H9 (cell line): ENCODE data around the gene TRMT61A. TPM values are rescaled to one million over a fixed set of nuclear protein-coding genes. Genes with fewer than 3 reads are reported as not detected.
A peak's percentile ranks its signal among the peaks of the same experiment; 100 is the strongest.

Experiments used
- DNase-seq: peaks from one replicate; pipeline ENCODE4 v3.0.0-alpha.2; 2017
- H2AFZ ChIP-seq: one replicate; pipeline ENCODE4 v1.6.1; 2013; ENCODE audit warnings: mild to moderate bottlenecking, low read length, control low read depth, moderate library complexity
- H2AK5ac ChIP-seq: 2 replicates; pipeline ENCODE4 v1.6.1; 2013; ENCODE audit warnings: low read length, control low read depth, mixed read lengths; ENCODE audit not compliant: insufficient read length
- H2BK120ac ChIP-seq: one replicate; pipeline ENCODE4 v1.6.1; 2013; ENCODE audit warnings: low read depth, mild to moderate bottlenecking, low read length, control low read depth, inconsistent platforms; ENCODE audit not compliant: poor library complexity, severe bottlenecking
- H2BK12ac ChIP-seq: 2 replicates; pipeline ENCODE4 v1.6.1; 2013; ENCODE audit warnings: low read length, control low read depth, mixed read lengths, low read depth; ENCODE audit not compliant: insufficient read length
- H2BK15ac ChIP-seq: 2 replicates; pipeline ENCODE4 v1.6.1; 2013; ENCODE audit warnings: low read depth, low read length, control low read depth
- H2BK20ac ChIP-seq: one replicate; pipeline ENCODE4 v1.6.1; 2013; ENCODE audit warnings: low read depth, mild to moderate bottlenecking, low read length, control low read depth, inconsistent platforms; ENCODE audit not compliant: poor library complexity, severe bottlenecking
- H2BK5ac ChIP-seq: 2 replicates; pipeline ENCODE4 v1.6.1; 2013; ENCODE audit warnings: low read length, control low read depth, mixed read lengths; ENCODE audit not compliant: insufficient read length
- H3K14ac ChIP-seq: 2 replicates; pipeline ENCODE4 v1.6.1; 2013; ENCODE audit warnings: low read length, control low read depth; ENCODE audit not compliant: insufficient read depth
- H3K18ac ChIP-seq: 2 replicates; pipeline ENCODE4 v1.6.1; 2013; ENCODE audit warnings: low read depth, mild to moderate bottlenecking, mixed read lengths, low read length, control low read depth; ENCODE audit not compliant: insufficient read length
- H3K23ac ChIP-seq: 2 replicates; pipeline ENCODE4 v1.6.1; 2013; ENCODE audit warnings: low read length, control low read depth, mixed read lengths, low read depth; ENCODE audit not compliant: insufficient read length
- H3K23me2 ChIP-seq: 2 replicates; pipeline ENCODE4 v1.6.1; 2013; ENCODE audit warnings: low read depth, mild to moderate bottlenecking, mixed read lengths, low read length, control low read depth; ENCODE audit not compliant: insufficient read length, poor library complexity, severe bottlenecking
- H3K27ac ChIP-seq: 2 replicates; pipeline ENCODE4 v1.5.1; 2013; ENCODE audit warnings: low read length, control low read depth, mixed read lengths, low read depth; ENCODE audit not compliant: insufficient read length
- H3K27me3 ChIP-seq: 2 replicates; pipeline ENCODE4 v1.6.1; 2013; ENCODE audit warnings: low read length, control low read depth, inconsistent platforms; ENCODE audit not compliant: insufficient read depth
- H3K4ac ChIP-seq: 2 replicates; pipeline ENCODE4 v1.6.1; 2013; ENCODE audit warnings: low read depth, mild to moderate bottlenecking, control low read depth, inconsistent platforms, low read length, moderate library complexity
- H3K4me1 ChIP-seq: 2 replicates; pipeline ENCODE4 v1.6.1; 2013; ENCODE audit warnings: low read length, control low read depth, inconsistent platforms; ENCODE audit not compliant: insufficient read depth
- H3K4me2 ChIP-seq: 2 replicates; pipeline ENCODE4 v1.6.1; 2013; ENCODE audit warnings: low read length, control low read depth, mixed read lengths; ENCODE audit not compliant: insufficient read length, insufficient read depth
- H3K56ac ChIP-seq: 2 replicates; pipeline ENCODE4 v1.6.1; 2013; ENCODE audit warnings: low read depth, mild to moderate bottlenecking, mixed read lengths, low read length, control low read depth; ENCODE audit not compliant: insufficient read length
- H3K79me1 ChIP-seq: 2 replicates; pipeline ENCODE4 v1.6.1; 2013; ENCODE audit warnings: low read depth, mild to moderate bottlenecking, moderate library complexity, low read length, control low read depth, inconsistent platforms; ENCODE audit not compliant: insufficient read depth, poor library complexity, severe bottlenecking
- H3K79me2 ChIP-seq: 2 replicates; pipeline ENCODE4 v1.6.1; 2013; ENCODE audit warnings: low read length, control low read depth, inconsistent platforms; ENCODE audit not compliant: insufficient read depth
- H3K9ac ChIP-seq: 2 replicates; pipeline ENCODE4 v1.6.1; 2013; ENCODE audit warnings: low read length, control low read depth, mixed read lengths; ENCODE audit not compliant: insufficient read length; ENCODE audit errors: extremely low read depth
- H3K9me3 ChIP-seq: one replicate; pipeline ENCODE4 v1.6.1; 2013; ENCODE audit warnings: low read depth, low read length, inconsistent platforms; ENCODE audit not compliant: control insufficient read depth
- H3T11ph ChIP-seq: one replicate; pipeline ENCODE4 v1.6.1; 2013; ENCODE audit warnings: mild to moderate bottlenecking, low read length, control low read depth, inconsistent platforms
- H4K20me1 ChIP-seq: one replicate; pipeline ENCODE4 v1.6.1; 2013; ENCODE audit not compliant: control insufficient read depth, insufficient read length, insufficient read depth
- H4K5ac ChIP-seq: 2 replicates; pipeline ENCODE4 v1.6.1; 2013; ENCODE audit warnings: low read depth, mild to moderate bottlenecking, mixed read lengths, low read length, control low read depth; ENCODE audit not compliant: insufficient read length
- H4K8ac ChIP-seq: replicated peaks from 2 replicates; pipeline ENCODE4 v1.6.1; 2013; ENCODE audit warnings: low read length, control low read depth, mixed read lengths, low read depth; ENCODE audit not compliant: insufficient read length
- H4K91ac ChIP-seq: 2 replicates; pipeline ENCODE4 v1.6.1; 2013; ENCODE audit warnings: low read depth, mild to moderate bottlenecking, moderate library complexity, mixed read lengths, low read length, control low read depth; ENCODE audit not compliant: insufficient read length
- H3K27ac Mint-ChIP-seq, 3 experiments: 2 replicates in 2 of 3; 3 replicates in 1 of 3; pipeline ENCODE4 v1.8.0; 2020 to 2021; ENCODE audit warnings: mixed read lengths in 3 of 3, mild to moderate bottlenecking in 1 of 3, moderate library complexity in 1 of 3
- H3K27me3 Mint-ChIP-seq: 2 replicates; pipeline ENCODE4 v1.8.0; 2021; ENCODE audit warnings: low read depth, mild to moderate bottlenecking, moderate library complexity, mixed read lengths
- H3K36me3 Mint-ChIP-seq, 3 experiments: 2 replicates in 2 of 3; 3 replicates in 1 of 3; pipeline ENCODE4 v1.8.0; 2020 to 2021; ENCODE audit warnings: low read depth in 3 of 3, mixed read lengths in 3 of 3; ENCODE audit not compliant: insufficient read depth in 1 of 3
- H3K4me1 Mint-ChIP-seq, 2 experiments: 2 replicates each; pipeline ENCODE4 v1.8.0; 2020; ENCODE audit warnings: mixed read lengths in 2 of 2
- H3K4me3 Mint-ChIP-seq, 2 experiments: 2 replicates in 1 of 2; 3 replicates in 1 of 2; pipeline ENCODE4 v1.8.0; 2020 to 2021; ENCODE audit warnings: mild to moderate bottlenecking in 2 of 2, mixed read lengths in 2 of 2, moderate library complexity in 1 of 2
- H3K9me3 Mint-ChIP-seq, 2 experiments: 2 replicates in 1 of 2; 3 replicates in 1 of 2; pipeline ENCODE4 v1.8.0; 2020; ENCODE audit warnings: mild to moderate bottlenecking in 2 of 2, mixed read lengths in 2 of 2, moderate library complexity in 1 of 2
- WGBS: extraction: QIAGEN DNeasy Blood & Tissue Kit; methylation state at CpG from one replicate; pipeline ENCODE4 v1.1.7; 2013; ENCODE audit warnings: missing lambda C conversion rate, low lambda C conversion rate, mixed read lengths; ENCODE audit not compliant: insufficient read length; ENCODE audit errors: extremely low coverage; 5-methylcytosine and 5-hydroxymethylcytosine counted together
- total RNA-seq: library from RNA; stranded (reverse); gene quantifications from 2 replicates; pipeline ENCODE4 v1.2.1, GENCODE V29; 2021
- TF ChIP-seq, protein P1 (sequence below): fragments of 200-600 bp; sonication (generic); conservative IDR thresholded peaks from 3 replicates; pipeline ENCODE4 v1.8.0; 2021; ENCODE audit warnings: antibody characterized with exemption, mild to moderate bottlenecking

The TRMT61A gene
- total RNA-seq, 1 experiment from 2014 or later, result 21.9 TPM

DNA sequence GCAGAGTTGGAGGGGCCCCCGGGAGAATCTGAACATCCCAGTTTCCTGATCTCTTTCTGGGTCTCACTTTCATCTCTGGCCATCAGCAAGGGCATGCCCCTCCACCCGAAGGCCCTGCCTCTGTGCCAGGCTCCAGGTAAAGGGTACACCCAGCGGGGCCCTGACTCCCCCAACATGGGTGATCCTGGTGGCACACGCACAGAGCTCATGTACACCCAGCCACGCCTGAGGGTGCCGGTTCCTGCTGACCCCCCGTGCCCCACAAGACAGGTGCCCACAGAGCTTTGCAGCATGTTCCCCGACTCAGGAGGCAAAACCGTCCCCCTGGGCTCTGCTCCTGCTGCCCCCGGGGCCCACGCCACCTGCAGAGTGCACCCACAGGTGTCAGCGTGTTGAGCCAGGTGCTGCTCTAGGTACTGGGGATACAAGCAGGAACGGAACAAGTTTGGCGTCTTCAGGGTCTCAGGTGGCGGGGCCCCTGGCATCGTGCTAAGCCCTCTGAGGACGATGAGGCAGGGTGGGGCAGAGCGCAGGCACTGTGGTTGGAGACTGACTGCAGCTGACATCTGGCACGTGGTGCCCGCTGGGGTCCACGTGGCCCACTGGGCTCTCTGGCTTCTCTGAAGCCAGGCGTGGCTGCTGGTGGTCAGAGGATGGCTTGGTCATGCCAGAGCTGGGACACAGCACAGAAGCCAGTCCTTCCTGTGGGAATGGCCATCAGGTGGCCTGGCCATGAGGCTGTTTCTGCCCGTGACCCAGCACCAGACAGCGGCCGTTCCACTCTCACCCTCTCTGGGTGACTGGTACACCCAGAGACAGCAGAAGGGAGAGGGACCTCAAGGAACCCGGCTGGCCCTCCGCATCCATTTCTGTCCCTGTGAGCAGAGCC, 19.7 kb downstream of the TRMT61A start:
- Mint-ChIP-seq H3K4me3 (no peak overlapping the region), H3K27ac (peak overlapping the region in 1 of 3 experiments; percentile 64; a peak in 1 of 7 replicates), H3K27me3 (no peaks in the 10 kb centered on the region; the same call in 1 of the 2 replicates), H3K36me3 (no peaks in the 10 kb centered on the region), H3K4me1 (peaks cover 8 to 11% of the 10 kb centered on the region in 2 experiments), H3K9me3 (no peaks in the 10 kb centered on the region)
- Histone ChIP-seq H3K23ac (no peak overlapping the region), H2BK15ac (no peak overlapping the region), H3K27me3 (no peaks in the 10 kb centered on the region), H4K20me1 (no peaks in the 10 kb centered on the region), H2AK5ac (no peak overlapping the region), H3K18ac (no peak overlapping the region), H3K27ac (no peak overlapping the region), H2BK12ac (no peak overlapping the region), H4K5ac (no peak overlapping the region), H3K4me1 (no peaks in the 10 kb centered on the region), H3K79me2 (no peaks in the 10 kb centered on the region), H3K23me2 (no peaks in the 10 kb centered on the region), H2BK5ac (no peak overlapping the region), H3T11ph (no peak overlapping the region), H3K79me1 (no peaks in the 10 kb centered on the region), H2BK20ac (no peak overlapping the region), H3K4me2 (no peak overlapping the region), H3K4ac (no peak overlapping the region), H2AFZ (no peak overlapping the region), H3K14ac (no peak overlapping the region), H2BK120ac (no peak overlapping the region), H3K9ac (no peak overlapping the region), H4K8ac (no peak overlapping the region), H3K56ac (no peak overlapping the region), H4K91ac (no peak overlapping the region), H3K9me3 (no peaks in the 10 kb centered on the region)
- no peak for DNase-seq
- TF ChIP-seq, protein P1, sequence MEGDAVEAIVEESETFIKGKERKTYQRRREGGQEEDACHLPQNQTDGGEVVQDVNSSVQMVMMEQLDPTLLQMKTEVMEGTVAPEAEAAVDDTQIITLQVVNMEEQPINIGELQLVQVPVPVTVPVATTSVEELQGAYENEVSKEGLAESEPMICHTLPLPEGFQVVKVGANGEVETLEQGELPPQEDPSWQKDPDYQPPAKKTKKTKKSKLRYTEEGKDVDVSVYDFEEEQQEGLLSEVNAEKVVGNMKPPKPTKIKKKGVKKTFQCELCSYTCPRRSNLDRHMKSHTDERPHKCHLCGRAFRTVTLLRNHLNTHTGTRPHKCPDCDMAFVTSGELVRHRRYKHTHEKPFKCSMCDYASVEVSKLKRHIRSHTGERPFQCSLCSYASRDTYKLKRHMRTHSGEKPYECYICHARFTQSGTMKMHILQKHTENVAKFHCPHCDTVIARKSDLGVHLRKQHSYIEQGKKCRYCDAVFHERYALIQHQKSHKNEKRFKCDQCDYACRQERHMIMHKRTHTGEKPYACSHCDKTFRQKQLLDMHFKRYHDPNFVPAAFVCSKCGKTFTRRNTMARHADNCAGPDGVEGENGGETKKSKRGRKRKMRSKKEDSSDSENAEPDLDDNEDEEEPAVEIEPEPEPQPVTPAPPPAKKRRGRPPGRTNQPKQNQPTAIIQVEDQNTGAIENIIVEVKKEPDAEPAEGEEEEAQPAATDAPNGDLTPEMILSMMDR, result no peak
- no CpG with 5 or more reads among the region's 27 CpGs for WGBS
